Dermis microvascular lymphatic vessel endothelial cell (primary cell): ENCODE data around the gene CDAN1. TPM values are rescaled to one million over a fixed set of nuclear protein-coding genes. Genes with fewer than 3 reads are reported as not detected.
A peak's percentile ranks its signal among the peaks of the same experiment; 100 is the strongest.
"Not testable (repeated sequence)": the region's sequence is repeated elsewhere in the genome, so short reads cannot be mapped to it uniquely, and the experiment has no call there.

ENCODE experiments used
- DNase-seq, 2 donors: peaks; one replicate each; pipeline versions ENCODE4 v3.0.0 to v3.0.0-alpha.2; 2010; ENCODE audit warnings: low read depth in 2 of 2
- total RNA-seq: library from RNA; depleted of rRNA; stranded (reverse); fragments of >200 nt; gene quantifications from 2 replicates; pipeline ENCODE4 v1.2.1, GENCODE V29; 2014

The CDAN1 gene, protein sequence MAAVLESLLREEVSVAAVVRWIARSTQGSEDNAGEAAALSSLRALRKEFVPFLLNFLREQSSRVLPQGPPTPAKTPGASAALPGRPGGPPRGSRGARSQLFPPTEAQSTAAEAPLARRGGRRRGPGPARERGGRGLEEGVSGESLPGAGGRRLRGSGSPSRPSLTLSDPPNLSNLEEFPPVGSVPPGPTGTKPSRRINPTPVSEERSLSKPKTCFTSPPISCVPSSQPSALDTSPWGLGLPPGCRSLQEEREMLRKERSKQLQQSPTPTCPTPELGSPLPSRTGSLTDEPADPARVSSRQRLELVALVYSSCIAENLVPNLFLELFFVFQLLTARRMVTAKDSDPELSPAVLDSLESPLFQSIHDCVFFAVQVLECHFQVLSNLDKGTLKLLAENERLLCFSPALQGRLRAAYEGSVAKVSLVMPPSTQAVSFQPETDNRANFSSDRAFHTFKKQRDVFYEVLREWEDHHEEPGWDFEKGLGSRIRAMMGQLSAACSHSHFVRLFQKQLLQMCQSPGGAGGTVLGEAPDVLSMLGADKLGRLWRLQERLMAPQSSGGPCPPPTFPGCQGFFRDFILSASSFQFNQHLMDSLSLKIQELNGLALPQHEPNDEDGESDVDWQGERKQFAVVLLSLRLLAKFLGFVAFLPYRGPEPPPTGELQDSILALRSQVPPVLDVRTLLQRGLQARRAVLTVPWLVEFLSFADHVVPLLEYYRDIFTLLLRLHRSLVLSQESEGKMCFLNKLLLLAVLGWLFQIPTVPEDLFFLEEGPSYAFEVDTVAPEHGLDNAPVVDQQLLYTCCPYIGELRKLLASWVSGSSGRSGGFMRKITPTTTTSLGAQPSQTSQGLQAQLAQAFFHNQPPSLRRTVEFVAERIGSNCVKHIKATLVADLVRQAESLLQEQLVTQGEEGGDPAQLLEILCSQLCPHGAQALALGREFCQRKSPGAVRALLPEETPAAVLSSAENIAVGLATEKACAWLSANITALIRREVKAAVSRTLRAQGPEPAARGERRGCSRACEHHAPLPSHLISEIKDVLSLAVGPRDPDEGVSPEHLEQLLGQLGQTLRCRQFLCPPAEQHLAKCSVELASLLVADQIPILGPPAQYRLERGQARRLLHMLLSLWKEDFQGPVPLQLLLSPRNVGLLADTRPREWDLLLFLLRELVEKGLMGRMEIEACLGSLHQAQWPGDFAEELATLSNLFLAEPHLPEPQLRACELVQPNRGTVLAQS
- 7.4 and 9.2 TPM in 2 replicates for total RNA-seq

DNA sequence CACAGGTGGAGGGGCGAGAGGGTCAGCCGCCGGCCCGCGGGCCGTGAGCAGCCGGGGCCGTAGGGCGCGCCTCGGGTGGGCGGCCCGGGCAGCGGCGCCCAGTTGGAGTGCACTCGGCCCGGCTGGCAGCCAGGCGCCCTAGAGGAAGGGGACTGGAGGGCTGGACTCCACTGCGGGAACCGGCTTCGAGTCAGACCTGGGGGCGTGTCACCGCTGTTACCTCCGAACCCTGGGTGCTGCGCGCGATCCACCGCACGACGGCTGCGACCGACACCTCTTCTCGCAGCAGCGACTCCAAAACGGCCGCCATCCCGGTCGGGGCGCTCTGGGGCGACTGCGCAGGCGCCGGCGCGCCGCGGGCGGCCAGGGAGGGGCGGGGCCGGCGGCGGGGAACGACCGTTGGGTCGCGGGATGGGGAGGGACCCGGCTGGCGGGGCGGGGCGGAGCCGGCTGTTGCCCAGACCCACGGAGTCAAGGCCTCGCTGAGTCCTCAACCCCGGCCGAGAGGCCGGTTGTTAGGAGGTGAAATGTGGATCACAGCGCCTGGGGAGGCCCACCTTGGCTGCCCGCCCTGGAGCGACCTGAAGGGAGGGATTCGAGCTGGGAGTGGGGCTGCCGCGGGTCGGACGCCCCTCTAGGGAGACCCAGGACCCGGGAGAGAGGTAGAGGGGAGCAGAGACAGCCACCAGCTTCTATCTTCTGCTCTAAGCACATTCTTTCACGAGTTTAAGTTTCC is at the start of gene CDAN1:
TSS of gene CDAN1 (minus strand) at position 336 of the 736 bp plus-strand sequence. CDS start at position 310, 26 bp downstream.
- peak; percentile 33 to 84 for DNase-seq

DNA sequence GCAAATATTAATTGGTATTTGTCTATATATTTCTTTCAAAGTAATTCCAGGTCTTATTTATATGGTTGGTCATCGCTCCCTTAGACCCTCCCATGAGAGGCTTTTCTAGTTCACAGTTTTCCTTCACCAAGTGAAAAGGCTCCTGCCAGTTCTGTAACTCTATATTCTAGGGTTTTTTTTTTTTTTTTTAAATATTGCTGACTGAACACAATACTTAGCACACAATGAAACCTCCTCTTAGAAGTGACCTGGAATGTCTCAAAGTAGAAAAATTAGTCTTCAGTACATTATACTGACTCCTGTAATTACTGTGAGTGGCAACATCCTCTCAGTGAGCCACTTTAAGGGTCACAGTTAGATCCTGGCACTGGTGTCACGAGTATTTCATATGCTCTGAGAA is 48.6 kb upstream of the CDAN1 start:
- no peak for DNase-seq

DNA sequence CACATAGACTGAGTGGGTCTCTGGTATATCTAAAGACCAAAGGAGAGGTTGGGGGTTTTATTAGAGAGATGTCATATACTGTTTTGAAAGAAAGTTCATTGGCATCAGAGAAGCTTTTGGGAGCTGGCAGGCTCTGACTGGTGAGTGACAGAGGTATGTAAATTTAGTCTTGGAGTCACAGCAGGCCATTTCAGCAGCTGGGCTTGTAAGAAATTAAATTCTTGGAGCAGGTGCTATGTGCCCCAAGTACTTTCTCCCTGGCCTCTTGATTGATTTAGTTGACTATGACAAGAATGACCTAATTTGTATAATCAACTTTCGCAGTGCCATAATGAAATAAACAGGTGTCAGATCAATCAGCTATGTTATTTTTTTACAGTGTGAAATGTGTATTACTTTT is 47.8 kb upstream of the CDAN1 start:
- no peak for DNase-seq

DNA sequence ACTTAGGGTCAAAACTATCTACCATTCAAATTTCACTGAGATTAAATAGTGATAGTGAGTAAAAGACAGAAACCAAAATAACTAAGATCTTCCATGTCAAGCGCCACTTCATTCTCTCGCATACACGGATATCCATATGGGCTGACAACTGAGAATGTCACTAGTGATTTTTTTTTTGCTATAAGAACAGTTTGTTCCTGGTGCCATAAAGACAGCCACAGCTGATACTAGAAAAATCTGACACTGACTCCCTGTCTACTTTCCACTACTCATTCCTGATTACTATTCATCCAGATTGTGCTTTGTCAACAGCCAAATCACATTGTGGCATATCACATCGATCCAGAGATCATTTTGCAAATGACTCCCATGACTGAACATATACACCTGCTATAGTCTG is 45.8 kb upstream of the CDAN1 start:
- no peak for DNase-seq

DNA sequence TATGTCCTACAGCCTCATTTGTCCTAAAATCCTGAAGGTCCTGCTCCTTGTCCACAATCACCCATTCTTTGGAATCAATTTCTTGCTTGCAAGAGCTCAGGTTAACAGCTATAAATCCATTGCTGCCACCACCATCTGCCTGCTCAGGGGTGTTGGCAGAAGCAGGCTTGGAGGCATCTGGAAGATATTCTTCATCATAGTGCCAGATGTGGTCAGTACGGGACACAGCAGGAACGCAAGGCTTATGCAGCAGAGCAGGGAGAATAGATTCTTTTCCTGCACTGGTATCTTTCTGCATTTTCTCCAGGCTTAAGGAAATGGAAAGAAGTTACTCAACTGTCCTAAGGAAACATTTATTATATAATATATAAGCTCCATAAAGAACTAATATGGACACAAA is 38.5 kb upstream of the CDAN1 start:
- DNase-seq: no peak

DNA sequence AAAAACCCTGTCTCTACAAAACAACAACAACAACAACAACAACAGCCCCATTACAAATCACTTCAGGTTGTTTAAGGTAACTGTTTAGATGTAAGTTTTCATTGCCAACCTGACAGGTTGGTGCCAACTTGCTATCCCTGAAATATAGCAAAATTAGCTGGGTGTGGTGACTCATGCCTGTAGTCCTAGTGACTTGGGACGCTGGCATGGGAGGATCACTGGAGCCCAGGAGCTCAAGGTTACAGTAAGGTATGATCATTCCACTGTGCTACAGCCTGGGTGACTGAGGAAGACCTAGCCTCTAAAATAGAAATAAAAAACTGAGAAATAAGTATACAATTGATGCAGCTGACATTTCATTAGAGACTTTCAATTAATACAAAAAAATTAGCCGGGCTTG is 36.0 kb upstream of the CDAN1 start:
- DNase-seq: no peak

DNA sequence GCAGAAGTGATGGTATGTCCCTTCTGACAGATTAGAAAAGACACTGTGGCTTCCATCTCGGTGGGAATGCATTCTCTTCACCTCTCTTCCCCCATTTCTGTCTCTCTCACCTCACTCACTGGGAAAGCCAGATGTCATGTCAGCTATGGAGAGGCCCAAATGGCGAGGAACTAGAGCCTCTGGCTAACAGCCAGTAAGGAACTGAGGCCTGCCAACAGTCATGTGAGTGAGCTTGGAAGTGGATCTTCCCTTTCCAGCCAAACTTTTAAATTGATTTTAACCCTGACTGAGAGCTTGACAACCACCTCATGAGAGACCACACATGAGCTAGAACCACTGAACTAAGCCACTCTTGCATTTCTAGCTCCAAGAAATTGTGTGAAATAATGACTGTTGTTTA is 35.2 kb upstream of the CDAN1 start:
- DNase-seq: peak in 1 of 2 donors; percentile 3

DNA sequence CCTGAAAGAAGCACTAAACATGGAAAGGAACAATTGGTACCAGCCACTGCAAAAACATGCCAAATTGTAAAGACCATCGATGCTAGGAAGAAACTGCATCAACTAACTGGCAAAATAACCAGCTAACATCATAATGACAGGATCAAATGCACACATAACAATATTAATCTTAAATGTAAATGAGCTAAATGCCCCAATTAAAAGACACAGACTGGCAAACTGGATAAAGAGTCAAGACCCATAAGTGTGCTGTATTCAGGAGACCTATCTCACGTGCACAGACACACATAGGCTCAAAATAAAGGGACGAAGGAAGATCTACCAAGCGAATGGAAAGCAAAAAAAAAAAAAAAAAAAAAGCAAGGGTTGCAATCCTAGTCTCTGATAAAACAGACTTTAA is 29.2 kb upstream of the CDAN1 start:
- not testable (repeated sequence) for DNase-seq

DNA sequence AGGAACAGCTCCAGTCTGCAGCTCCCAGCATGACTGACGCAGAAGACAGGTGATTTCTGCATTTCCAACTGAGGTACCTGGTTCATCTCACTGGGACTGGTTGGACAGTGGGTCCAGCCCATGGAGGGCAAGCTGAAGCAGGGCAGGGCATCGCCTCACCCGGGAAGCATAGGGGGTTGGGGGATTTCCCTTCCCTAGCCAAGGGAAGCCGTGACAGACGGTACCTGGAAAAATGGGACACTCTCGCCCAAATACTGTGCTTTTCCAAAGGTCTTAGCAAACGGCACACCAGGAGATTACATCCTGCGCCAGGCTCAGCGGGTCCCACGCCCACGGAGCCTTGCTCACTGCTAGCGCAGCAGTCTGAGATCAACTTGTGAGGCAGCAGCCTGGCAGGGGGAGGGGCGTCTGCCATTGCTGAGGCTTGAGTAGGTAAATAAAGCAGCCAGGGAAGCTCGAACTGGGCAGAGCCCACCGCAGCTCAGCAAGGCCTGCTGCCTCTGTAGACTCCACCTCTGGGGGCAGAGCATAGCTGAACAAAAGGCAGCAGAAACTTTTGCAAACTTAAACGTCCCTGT is 27.3 kb upstream of the CDAN1 start:
- not testable (repeated sequence) for DNase-seq

DNA sequence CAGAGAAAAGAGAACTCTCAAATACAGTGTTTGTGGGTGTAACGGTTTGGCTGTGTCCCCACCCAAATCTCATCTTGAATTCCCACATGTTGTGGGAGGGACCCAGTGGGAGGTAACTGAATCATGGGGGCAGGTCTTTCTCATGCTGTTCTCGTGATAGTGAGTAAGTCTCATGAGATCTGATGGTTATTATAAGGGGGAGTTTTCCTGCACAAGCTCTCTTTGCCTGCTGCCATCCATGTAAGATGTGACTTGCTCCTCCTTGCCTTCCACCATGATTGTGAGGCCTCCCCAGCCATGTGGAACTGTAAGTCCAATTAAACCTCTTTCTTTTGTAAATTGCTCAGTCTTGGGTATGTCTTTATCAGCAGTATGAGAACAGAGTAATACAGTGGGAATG is 24.9 kb upstream of the CDAN1 start:
- not testable (repeated sequence) for DNase-seq

DNA sequence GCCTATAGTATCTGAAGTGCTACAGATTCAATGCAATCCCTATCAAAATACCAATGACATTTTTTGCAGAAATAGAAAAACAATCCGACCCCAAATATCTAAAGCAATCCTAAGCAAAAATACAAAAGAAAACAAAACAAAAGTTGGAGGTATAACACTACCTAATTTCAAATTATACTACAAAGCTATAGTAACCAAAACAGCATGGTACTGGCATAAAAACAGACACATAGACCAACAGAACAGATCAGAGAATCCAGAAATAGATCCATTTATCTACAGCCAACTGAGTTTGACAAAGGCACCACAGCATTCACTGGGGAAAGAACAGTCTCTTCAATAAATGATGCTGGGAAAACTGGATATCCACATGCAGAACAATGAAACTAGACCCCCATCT is 23.8 kb upstream of the CDAN1 start:
- DNase-seq: no peak

DNA sequence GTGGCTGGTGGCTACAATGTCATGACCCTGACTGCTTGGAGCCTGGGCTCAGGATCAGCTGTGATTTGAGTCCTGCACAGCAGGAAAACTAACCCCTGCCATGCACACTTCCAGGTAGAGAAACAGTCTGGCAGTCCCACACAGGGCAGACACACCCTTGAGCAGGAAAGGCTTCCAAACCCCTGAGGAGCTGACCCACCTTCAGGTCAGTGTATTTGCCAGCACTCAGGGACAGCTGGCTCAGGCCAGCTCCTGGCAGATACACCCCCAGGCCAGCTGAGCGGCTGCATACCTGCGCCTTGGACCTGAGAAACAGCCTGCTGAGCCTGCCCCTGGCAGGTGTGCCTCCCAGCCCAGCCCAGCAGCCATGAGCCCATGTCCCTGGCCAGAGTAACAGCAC is 22.2 kb upstream of the CDAN1 start:
- DNase-seq: no peak

DNA sequence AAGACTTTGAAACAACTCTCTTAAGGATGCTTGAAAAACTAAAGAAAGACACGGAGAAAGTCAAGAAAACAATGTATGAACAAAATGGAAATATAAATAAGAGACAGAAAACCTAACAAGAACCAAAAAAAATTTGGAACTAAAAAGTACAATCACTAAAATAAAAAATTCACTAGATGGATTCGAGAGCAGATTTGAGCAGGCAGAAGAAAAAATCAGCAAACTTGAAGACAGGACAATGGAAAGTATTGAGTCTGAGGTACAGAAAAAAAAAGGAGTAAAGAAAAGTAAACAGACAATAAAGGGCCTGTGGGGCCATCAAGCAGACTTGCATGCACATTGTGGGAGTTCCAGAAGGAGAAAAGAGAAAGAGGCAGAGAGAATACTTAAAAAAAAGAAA is 13.4 kb upstream of the CDAN1 start:
- no peak for DNase-seq

DNA sequence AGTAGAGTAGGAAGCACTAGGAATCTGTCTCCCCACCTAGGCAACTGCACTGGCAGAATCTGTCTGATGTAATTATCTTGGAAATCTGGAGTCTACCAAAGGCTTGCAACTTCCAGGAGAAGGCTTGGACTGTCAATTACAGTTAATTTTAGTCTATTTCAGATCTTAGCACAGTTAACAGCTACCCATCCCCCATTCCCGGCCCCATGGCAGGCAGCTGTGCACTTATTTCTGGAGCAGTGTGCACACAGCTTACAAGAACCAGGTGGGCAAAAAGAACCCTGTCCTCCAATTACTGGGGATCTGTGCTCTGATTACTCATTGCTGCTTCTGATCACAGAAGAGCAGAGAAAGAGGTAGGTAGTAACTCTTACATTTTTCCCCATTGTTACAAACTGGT is 12.3 kb upstream of the CDAN1 start:
- no peak for DNase-seq

DNA sequence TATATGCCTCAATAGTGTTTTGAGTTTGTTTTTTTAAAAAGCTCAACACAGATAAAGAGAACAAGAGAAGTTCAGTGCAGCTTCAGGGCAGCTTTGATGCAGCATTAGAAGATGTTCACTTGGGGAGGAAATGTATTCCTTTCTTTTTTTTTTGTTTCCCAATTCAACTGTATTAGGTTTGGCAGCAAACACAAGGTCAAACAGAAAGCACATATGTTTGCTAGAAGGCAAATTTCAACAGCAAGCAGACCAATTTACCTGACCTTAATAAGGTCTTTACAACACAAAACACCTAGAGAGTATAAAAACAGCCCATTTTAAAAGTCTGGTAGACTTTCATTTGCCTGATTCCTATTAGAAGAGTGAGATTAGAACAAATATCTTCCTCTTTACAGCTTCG is 7.3 kb upstream of the CDAN1 start:
- DNase-seq: no peak

DNA sequence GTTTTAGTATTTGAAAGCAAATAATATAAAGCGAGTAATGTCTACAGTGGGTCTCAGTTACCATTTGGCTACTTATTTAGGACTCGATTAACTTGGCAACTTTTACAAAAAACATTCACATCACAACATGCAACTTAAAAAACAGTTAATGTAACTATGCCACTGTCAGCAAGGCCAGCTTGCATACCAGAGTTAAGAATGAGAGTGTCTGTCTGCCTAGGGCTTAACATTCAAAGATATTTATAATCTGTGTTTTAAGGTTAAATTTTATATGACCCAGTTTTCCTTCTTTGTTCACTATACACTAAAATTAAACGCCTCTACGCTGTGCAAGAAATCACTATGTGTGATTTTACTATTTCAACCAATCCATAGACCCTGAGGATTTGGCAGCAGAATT is 5.2 kb upstream of the CDAN1 start:
- DNase-seq: no peak

DNA sequence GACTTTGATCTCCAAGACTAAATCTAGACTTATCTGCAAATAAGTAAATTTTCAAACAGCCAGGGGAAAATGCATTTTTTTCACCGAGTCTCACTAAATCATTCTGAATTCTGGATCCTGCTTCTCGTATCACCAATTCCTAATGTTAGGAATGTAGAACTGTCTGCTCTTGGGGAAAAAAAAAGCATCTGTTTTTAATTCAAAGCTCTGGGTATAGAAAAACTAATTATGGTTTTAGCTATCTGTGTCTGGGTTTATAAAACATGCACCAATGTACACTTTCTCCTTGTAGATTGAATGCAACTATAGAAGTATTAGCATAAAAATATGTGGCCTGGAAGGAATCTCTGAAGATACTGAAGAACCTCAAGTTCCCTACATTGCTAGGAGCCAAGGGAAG is 4.8 kb upstream of the CDAN1 start:
- no peak for DNase-seq

DNA sequence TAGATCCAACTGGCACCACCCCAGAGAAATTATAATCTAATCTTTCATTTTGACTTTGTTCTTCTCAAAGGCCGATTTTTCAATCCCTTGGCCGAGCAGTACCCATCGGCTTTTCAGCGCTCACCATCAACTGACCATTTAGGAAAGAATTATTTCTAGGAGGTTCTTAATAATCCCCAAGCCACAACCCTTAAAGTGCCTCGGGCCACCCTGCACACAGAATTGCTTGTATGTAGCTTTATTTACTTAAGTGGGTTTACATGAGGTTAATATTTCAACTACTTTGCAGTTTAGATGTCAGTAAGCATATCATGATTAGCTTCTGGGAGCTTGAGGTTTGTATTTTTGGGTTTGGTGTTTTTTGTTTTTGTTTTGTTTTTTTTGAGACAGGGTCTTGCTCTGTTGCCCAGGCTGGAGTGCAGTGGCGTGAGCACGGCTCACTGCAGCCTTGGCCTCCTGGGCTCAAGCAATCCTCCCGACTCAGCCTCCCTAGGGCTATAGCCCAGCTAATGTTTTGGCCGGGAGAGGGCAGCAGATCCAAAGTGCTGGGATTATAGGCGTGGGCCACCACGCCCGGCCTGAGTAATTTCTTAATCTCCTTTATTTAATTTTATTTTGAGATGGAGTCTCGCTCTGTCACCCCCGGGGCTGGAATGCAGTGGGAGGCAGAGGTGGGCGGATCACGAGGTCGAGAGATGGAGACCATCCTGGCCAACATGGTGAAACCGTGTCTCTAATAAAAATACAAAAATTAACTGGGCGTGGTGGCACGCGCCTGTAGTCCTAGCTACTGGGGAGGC is 801 bp upstream of the CDAN1 start:
- no peak for DNase-seq

DNA sequence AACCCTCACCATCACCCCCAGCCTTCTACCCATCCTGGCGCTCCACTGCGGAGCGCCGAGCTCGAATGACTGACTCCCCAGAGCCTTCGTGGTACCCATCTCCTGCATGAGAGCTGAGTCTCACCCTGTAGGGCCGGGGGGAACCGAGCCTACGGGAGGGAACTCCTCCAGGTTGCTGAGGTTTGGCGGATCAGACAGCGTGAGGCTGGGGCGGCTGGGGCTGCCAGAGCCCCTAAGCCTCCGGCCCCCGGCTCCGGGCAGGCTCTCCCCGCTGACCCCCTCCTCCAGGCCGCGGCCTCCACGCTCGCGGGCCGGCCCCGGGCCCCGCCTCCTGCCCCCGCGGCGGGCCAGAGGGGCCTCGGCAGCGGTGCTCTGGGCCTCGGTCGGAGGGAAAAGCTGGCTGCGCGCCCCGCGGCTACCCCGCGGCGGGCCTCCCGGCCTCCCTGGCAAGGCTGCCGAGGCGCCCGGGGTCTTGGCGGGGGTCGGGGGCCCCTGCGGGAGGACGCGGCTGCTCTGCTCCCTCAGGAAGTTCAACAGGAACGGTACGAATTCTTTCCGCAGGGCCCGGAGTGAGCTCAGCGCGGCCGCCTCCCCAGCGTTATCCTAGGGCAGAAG is 643 bp downstream of the CDAN1 start:
- DNase-seq: peak in 1 of 2 donors; percentile 26
